Sigmoid colon (tissue), 4 donors: ENCODE data around the gene SHLD3.

Experiments
- EP300 ChIP-seq, 4 donors: sonication (generic); formaldehyde crosslinking; IDR thresholded peaks; one replicate each; pipeline ENCODE4 v1.6.1; 2017; ENCODE audit warnings: antibody characterized with exemption in 4 of 4
- POLR2A ChIP-seq, 2 donors: fragments of 450-650 bp; IDR thresholded peaks; one replicate each; pipeline ENCODE4 v1.6.1; 2016; ENCODE audit warnings: antibody characterized with exemption in 2 of 2, mild to moderate bottlenecking in 2 of 2, moderate library complexity in 2 of 2
- POLR2AphosphoS5 ChIP-seq, 4 donors: sonication (generic); formaldehyde crosslinking; IDR thresholded peaks; one replicate each; pipeline ENCODE4 v1.6.1; 2017; ENCODE audit warnings: antibody characterized with exemption in 4 of 4
- TF ChIP-seq, protein P1 (sequence below), 4 experiments: fragments of 450-650 bp in 3 of 4; fragments of 200-600 bp in 1 of 4; IDR thresholded peaks; one replicate each; pipeline ENCODE4 v1.5.1; 2016 to 2019; ENCODE audit warnings: antibody characterized with exemption in 4 of 4, mild to moderate bottlenecking in 3 of 4, moderate library complexity in 2 of 4

DNA sequence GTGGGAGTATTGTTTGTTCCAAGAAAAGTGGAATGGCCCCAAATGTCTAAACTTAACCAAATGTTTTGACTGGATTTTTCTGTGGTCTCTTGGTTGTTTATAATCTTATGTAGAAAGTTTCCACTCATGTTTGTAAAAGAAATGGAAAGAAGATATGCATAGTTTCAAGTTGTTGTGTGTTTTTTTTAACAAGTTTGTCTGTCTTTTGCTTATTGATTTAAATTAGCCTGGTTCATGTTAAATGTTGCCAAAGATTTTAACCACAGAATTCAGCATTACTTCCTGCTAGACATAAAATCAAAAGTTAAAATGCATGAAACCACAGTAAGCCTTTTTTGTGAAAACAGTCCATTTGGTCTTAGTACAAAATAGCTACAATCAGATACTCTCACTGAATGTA, 47.7 kb upstream of the SHLD3 start:
- TF ChIP-seq, protein P1, sequence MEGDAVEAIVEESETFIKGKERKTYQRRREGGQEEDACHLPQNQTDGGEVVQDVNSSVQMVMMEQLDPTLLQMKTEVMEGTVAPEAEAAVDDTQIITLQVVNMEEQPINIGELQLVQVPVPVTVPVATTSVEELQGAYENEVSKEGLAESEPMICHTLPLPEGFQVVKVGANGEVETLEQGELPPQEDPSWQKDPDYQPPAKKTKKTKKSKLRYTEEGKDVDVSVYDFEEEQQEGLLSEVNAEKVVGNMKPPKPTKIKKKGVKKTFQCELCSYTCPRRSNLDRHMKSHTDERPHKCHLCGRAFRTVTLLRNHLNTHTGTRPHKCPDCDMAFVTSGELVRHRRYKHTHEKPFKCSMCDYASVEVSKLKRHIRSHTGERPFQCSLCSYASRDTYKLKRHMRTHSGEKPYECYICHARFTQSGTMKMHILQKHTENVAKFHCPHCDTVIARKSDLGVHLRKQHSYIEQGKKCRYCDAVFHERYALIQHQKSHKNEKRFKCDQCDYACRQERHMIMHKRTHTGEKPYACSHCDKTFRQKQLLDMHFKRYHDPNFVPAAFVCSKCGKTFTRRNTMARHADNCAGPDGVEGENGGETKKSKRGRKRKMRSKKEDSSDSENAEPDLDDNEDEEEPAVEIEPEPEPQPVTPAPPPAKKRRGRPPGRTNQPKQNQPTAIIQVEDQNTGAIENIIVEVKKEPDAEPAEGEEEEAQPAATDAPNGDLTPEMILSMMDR (IDR thresholded peaks at IDR 0.05) = no peak
- TF ChIP-seq POLR2A (IDR thresholded peaks at IDR 0.05) (no peak), EP300 (IDR thresholded peaks at IDR 0.05) (no peak), POLR2AphosphoS5 (IDR thresholded peaks at IDR 0.05) (no peak)
